ENCODE measurements around the gene ACTG1.

The ACTG1 gene

GRCh38 chr17:81470944-81471817 is 41.4 kb downstream of the ACTG1 start:
- TF ChIP-seq, protein P1, sequence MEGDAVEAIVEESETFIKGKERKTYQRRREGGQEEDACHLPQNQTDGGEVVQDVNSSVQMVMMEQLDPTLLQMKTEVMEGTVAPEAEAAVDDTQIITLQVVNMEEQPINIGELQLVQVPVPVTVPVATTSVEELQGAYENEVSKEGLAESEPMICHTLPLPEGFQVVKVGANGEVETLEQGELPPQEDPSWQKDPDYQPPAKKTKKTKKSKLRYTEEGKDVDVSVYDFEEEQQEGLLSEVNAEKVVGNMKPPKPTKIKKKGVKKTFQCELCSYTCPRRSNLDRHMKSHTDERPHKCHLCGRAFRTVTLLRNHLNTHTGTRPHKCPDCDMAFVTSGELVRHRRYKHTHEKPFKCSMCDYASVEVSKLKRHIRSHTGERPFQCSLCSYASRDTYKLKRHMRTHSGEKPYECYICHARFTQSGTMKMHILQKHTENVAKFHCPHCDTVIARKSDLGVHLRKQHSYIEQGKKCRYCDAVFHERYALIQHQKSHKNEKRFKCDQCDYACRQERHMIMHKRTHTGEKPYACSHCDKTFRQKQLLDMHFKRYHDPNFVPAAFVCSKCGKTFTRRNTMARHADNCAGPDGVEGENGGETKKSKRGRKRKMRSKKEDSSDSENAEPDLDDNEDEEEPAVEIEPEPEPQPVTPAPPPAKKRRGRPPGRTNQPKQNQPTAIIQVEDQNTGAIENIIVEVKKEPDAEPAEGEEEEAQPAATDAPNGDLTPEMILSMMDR (IDR thresholded peaks at IDR 0.05; ENCODE audit: low read depth, low read length, missing control alignments): no peak
- no peak overlapping the region for H3K4me3 ChIP-seq (ENCODE audit: low read depth, low read length)
- DNase-seq (ENCODE audit: low read depth): no peak

GRCh38 chr17:81470270-81470943 is 42.2 kb downstream of the ACTG1 start:
- H3K4me3 ChIP-seq (ENCODE audit: low read depth, low read length): no peak overlapping the region
- TF ChIP-seq, protein P1 (IDR thresholded peaks at IDR 0.05; ENCODE audit: low read depth, low read length, missing control alignments): no peak
- DNase-seq (ENCODE audit: low read depth): no peak

DNA sequence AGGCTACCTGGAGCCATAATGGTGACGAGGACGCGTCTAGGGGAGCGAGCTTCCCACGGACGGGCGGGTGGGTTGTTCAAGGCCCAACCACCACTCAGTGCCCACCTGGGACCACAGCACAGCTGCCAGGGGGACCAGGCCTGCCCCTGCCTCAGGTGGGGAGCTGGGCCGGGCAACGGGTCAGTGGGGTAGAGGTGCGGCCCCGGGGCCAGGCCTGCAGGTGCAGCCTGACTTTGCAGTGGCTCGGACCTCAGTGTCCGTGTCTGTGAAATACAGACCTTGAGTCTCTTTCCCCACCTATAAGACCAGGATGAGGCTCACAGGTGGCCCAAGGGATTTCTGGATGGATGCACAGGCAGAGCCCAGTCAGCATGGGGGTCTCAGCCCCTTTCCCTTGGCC is 43.3 kb downstream of the ACTG1 start:
- TF ChIP-seq, protein P1 (IDR thresholded peaks at IDR 0.05; ENCODE audit: low read depth, low read length, missing control alignments): no peak
- no peak for DNase-seq (ENCODE audit: low read depth)
- H3K4me3 ChIP-seq (ENCODE audit: low read depth, low read length): no peak overlapping the region

- no peak for DNase-seq (ENCODE audit: low read depth)
- TF ChIP-seq, protein P1 (IDR thresholded peaks at IDR 0.05; ENCODE audit: low read depth, low read length, missing control alignments): no peak
- H3K4me3 ChIP-seq (ENCODE audit: low read depth, low read length): no peak overlapping the region
Measured at GRCh38 chr17:81468770-81469121, 43.9 kb downstream of the ACTG1 start.

GRCh38 chr17:81468111-81468769 is 44.4 kb downstream of the ACTG1 start:
- TF ChIP-seq, protein P1 (IDR thresholded peaks at IDR 0.05; ENCODE audit: low read depth, low read length, missing control alignments): no peak
- no peak overlapping the region for H3K4me3 ChIP-seq (ENCODE audit: low read depth, low read length)
- DNase-seq (ENCODE audit: low read depth): no peak

DNA sequence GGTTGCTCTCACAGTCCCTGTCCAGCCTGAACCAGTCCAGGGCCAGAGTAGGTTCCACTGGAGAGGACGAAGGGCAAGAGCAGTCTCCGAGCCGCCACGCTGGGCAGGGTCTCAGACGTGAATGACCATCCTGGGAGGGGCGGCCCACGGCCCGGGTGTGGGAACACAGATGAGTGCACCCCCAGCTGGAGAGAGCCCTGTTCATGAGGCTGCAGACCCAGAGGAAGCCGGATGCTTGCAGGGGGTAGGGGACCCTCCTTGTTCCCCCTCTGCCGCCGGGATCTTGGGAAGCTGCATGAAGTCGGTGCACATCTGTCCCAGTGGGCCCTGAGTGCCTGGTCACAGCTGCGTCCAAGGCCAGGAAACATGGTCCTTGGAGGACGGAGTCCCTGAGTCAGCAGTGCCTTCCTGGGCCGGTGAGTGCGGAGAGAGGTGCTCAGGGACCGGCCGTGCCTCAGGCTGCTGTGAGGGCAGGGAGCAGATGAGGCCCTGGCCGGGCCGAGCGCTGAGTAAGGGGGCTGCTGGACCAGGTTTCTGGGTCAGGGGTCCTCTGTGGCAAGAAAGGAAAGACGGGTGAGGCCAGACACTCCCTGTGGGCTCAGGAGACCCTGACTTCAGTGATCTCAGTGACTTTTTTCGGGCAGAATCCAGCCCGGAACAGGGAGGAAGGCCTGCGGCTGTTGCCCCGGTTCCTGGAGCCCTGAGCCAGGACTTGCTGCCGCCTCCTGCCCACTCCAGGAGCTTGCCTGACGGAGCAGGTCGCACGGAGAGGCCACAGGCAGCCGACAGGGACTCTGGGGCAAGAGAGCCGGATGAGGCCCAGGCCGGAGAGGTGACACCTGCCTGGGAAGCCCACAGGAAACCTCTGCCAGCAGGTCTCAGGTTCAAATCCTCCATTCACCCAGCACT is 45.8 kb downstream of the ACTG1 start:
- TF ChIP-seq, protein P1 (IDR thresholded peaks at IDR 0.05; ENCODE audit: low read depth, low read length, missing control alignments): no peak
- no peak overlapping the region for H3K4me3 ChIP-seq (ENCODE audit: low read depth, low read length)
- DNase-seq (ENCODE audit: low read depth): no peak

Measured in GM12864 (cell line).